ENCODE data around the gene HMCN2.

The HMCN2 gene

DNA sequence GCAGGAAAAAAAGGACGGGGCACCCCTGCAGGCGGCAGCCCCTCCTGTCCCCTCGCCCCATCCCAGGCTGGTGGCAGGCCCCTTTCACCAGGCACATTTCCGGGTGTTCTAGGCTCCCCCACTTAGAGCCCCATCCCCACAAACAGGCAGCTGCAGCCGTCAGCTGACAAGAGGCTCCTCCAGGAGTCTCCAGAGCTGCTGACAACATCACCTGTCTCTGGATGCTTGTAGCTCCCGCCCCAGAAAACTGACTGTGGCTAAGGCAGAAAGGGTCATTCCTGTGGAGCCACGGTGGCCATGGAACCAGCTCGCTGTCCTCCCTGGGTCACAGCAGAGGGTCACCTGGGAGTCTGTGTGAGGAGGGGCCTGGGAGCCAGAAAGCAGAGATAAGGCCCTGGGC is 50.9 kb downstream of the HMCN2 start:
- H3K27ac ChIP-seq = no peak overlapping the region
- no peak overlapping the region for H3K4me3 ChIP-seq
- no peak for DNase-seq (ENCODE audit: low read depth, low spot score)
- TF ChIP-seq POLR2AphosphoS5 (IDR thresholded peaks at IDR 0.05; ENCODE audit: borderline replicate concordance, low read depth, low read length) = no peak
- no peak for TF ChIP-seq EZH2 (IDR thresholded peaks at IDR 0.05)
- TF ChIP-seq FOXP2 (optimal IDR thresholded peaks at IDR 0.05; ENCODE audit: control extremely low read depth, extremely low read length, insufficient read depth) = no peak
- no peaks in the 10 kb centered on the region for H3K36me3 ChIP-seq (ENCODE audit: insufficient read depth, low read length)
- H3K9ac ChIP-seq (ENCODE audit: insufficient read length) = no peak overlapping the region
- no peaks in the 10 kb centered on the region for H3K9me3 ChIP-seq (ENCODE audit: low read depth, low read length)

DNA sequence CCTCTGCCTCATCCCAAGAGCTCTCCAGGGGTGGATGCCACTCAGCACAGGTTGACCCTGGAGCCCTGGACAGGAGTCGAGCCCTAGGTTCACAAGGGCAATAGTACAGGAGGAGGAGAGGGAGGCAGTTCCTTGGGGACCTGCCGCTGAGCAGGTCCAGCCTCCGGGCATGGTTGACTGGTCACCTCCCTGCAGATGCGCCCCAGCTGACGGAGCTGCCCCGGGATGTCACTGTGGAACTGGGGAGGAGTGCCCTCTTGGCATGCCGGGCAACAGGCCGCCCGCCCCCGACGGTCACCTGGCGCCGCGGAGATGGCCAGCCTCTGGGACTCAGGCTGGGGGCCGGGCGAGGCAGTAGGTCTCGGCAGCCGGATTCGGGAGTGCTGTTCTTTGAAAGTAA is 53.7 kb downstream of the HMCN2 start:
- no peak overlapping the region for H3K9ac ChIP-seq (ENCODE audit: insufficient read length)
- H3K27ac ChIP-seq = no peak overlapping the region
- H3K36me3 ChIP-seq (ENCODE audit: insufficient read depth, low read length) = no peaks in the 10 kb centered on the region
- no peak overlapping the region for H3K4me3 ChIP-seq
- H3K9me3 ChIP-seq (ENCODE audit: low read depth, low read length) = no peaks in the 10 kb centered on the region
- no peak for DNase-seq (ENCODE audit: low read depth, low spot score)
- no peak for TF ChIP-seq POLR2AphosphoS5 (IDR thresholded peaks at IDR 0.05; ENCODE audit: borderline replicate concordance, low read depth, low read length)
- no peak for TF ChIP-seq FOXP2 (optimal IDR thresholded peaks at IDR 0.05; ENCODE audit: control extremely low read depth, extremely low read length, insufficient read depth)
- TF ChIP-seq EZH2 (IDR thresholded peaks at IDR 0.05) = no peak

DNA sequence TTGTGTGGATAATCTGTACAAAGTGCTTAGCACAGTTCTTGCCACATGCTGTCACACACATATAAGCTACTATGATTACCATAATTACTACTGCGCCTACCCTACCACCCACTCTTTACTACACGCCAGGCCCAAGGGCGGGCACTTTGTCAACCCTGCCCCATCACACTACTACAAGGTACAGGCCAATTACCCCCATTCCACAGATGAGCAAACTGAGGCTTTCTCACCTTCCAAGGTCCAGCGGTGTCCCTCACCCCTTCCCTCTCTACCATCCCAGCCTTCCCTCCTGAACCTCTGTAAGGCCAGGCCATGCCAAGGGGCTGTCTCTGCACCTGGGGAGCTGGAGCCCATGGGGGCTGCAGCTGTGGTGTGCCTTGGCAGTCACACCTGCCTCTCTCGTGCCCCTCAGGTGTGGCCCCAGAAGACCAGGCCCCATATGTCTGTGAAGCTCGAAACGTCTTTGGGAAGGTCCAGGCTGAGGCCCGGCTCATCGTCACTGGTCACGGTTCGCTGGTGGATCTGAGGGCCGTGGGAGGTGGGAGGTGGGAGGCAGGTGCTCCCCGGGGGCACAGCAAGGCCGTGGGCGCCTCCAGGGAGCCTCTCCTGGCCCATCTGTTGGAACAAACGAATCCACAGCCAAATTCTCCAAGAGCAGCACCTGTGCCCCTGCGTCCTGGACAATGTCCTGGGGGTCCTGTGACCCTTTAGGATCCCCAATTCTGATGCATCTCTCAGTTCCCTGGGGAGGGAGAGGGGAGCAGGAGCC is 54.6 kb downstream of the HMCN2 start:
- Histone ChIP-seq H3K27ac (no peak overlapping the region), H3K9ac (ENCODE audit: insufficient read length) (no peak overlapping the region), H3K9me3 (ENCODE audit: low read depth, low read length) (no peaks in the 10 kb centered on the region), H3K4me3 (no peak overlapping the region), H3K36me3 (ENCODE audit: insufficient read depth, low read length) (no peaks in the 10 kb centered on the region)
- DNase-seq (ENCODE audit: low read depth, low spot score) = no peak
- TF ChIP-seq FOXP2 (optimal IDR thresholded peaks at IDR 0.05; ENCODE audit: control extremely low read depth, extremely low read length, insufficient read depth) (no peak), EZH2 (IDR thresholded peaks at IDR 0.05) (no peak), POLR2AphosphoS5 (IDR thresholded peaks at IDR 0.05; ENCODE audit: borderline replicate concordance, low read depth, low read length) (no peak)

GRCh38 chr9:130320723-130321481 is 55.3 kb downstream of the HMCN2 start:
- no peaks in the 10 kb centered on the region for H3K36me3 ChIP-seq (ENCODE audit: insufficient read depth, low read length)
- no peak for TF ChIP-seq EZH2 (IDR thresholded peaks at IDR 0.05)
- TF ChIP-seq POLR2AphosphoS5 (IDR thresholded peaks at IDR 0.05; ENCODE audit: borderline replicate concordance, low read depth, low read length) = no peak
- TF ChIP-seq FOXP2 (optimal IDR thresholded peaks at IDR 0.05; ENCODE audit: control extremely low read depth, extremely low read length, insufficient read depth) = no peak
- no peak overlapping the region for H3K27ac ChIP-seq
- H3K9me3 ChIP-seq (ENCODE audit: low read depth, low read length) = no peaks in the 10 kb centered on the region
- no peak overlapping the region for H3K4me3 ChIP-seq
- no peak overlapping the region for H3K9ac ChIP-seq (ENCODE audit: insufficient read length)
- no peak for DNase-seq (ENCODE audit: low read depth, low spot score)

- Histone ChIP-seq H3K27ac (no peak overlapping the region), H3K9me3 (ENCODE audit: low read depth, low read length) (no peaks in the 10 kb centered on the region), H3K9ac (ENCODE audit: insufficient read length) (no peak overlapping the region), H3K36me3 (ENCODE audit: insufficient read depth, low read length) (no peaks in the 10 kb centered on the region), H3K4me3 (no peak overlapping the region)
- TF ChIP-seq EZH2 (IDR thresholded peaks at IDR 0.05) (no peak), FOXP2 (optimal IDR thresholded peaks at IDR 0.05; ENCODE audit: control extremely low read depth, extremely low read length, insufficient read depth) (no peak), POLR2AphosphoS5 (IDR thresholded peaks at IDR 0.05; ENCODE audit: borderline replicate concordance, low read depth, low read length) (no peak)
- DNase-seq (ENCODE audit: low read depth, low spot score) = no peak
These were observed 56.0 kb downstream of the HMCN2 start for GRCh38 chr9:130321539-130321938.

- Histone ChIP-seq H3K27ac (no peak overlapping the region), H3K9ac (ENCODE audit: insufficient read length) (no peak overlapping the region), H3K9me3 (ENCODE audit: low read depth, low read length) (no peaks in the 10 kb centered on the region), H3K36me3 (ENCODE audit: insufficient read depth, low read length) (no peaks in the 10 kb centered on the region), H3K4me3 (no peak overlapping the region)
- TF ChIP-seq FOXP2 (optimal IDR thresholded peaks at IDR 0.05; ENCODE audit: control extremely low read depth, extremely low read length, insufficient read depth) (no peak), POLR2AphosphoS5 (IDR thresholded peaks at IDR 0.05; ENCODE audit: borderline replicate concordance, low read depth, low read length) (no peak), EZH2 (IDR thresholded peaks at IDR 0.05) (no peak)
- no peak for DNase-seq (ENCODE audit: low read depth, low spot score)
These were observed 57.6 kb downstream of the HMCN2 start for GRCh38 chr9:130323051-130323745.

DNA sequence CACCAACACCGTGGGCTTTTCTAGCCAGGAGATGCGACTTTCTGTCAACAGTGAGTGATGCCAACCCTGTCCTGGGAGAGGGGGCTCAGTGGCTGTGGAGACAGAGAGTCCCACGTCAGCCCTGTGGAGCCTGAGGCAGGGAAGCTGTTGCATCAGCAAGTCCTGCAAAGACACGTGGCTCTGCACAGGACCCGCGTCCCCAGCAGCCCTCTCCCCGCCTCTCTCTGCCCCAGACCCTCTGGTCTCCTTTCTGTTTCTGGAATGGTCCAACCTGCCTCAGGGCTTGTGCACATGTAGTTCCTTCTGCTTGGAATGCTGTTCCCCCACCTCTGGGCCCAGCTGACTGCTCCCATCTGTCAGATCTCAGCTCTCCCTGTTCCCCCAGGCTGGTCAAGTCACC is 60.4 kb downstream of the HMCN2 start:
- Histone ChIP-seq H3K4me3 (no peak overlapping the region), H3K27ac (no peak overlapping the region), H3K9ac (ENCODE audit: insufficient read length) (no peak overlapping the region), H3K9me3 (ENCODE audit: low read depth, low read length) (no peaks in the 10 kb centered on the region), H3K36me3 (ENCODE audit: insufficient read depth, low read length) (no peaks in the 10 kb centered on the region)
- no peak for DNase-seq (ENCODE audit: low read depth, low spot score)
- TF ChIP-seq FOXP2 (optimal IDR thresholded peaks at IDR 0.05; ENCODE audit: control extremely low read depth, extremely low read length, insufficient read depth) = no peak
- no peak for TF ChIP-seq POLR2AphosphoS5 (IDR thresholded peaks at IDR 0.05; ENCODE audit: borderline replicate concordance, low read depth, low read length)
- TF ChIP-seq EZH2 (IDR thresholded peaks at IDR 0.05) = no peak
